Large intestine (tissue), 3 donors: ENCODE results near the gene DMAC2L. TPM values are rescaled to one million over a fixed set of nuclear protein-coding genes. Genes with fewer than 3 reads are reported as not detected.

Experiments used
- DNase-seq, 2 donors: peaks; one replicate each; pipeline versions ENCODE4 v3.0.0 to v3.0.0-alpha.2; 2013
- H3K27ac ChIP-seq: one replicate; pipeline ENCODE4 v1.5.1; 2013; ENCODE audit warnings: low read length
- H3K27me3 ChIP-seq: 2 replicates; pipeline ENCODE4 v1.6.1; 2013; ENCODE audit warnings: low read length; ENCODE audit not compliant: control insufficient read depth, insufficient read depth
- H3K36me3 ChIP-seq: 2 replicates; pipeline ENCODE4 v1.6.1; 2013; ENCODE audit warnings: low read length; ENCODE audit not compliant: control insufficient read depth, insufficient read depth
- H3K4me1 ChIP-seq: one replicate; pipeline ENCODE4 v1.6.1; 2013; ENCODE audit warnings: low read length; ENCODE audit not compliant: control insufficient read depth, insufficient read depth
- H3K4me3 ChIP-seq: one replicate; pipeline ENCODE4 v1.5.1; 2013; ENCODE audit warnings: low read length
- H3K9me3 ChIP-seq: one replicate; pipeline ENCODE4 v1.6.1; 2013; ENCODE audit warnings: mild to moderate bottlenecking, low read depth, low read length, moderate library complexity; ENCODE audit not compliant: control insufficient read depth
- WGBS: methylation state at CpG from one replicate; pipeline ENCODE4 v1.1.5; 2013; ENCODE audit warnings: low lambda C conversion rate; ENCODE audit not compliant: insufficient coverage; 5-methylcytosine and 5-hydroxymethylcytosine counted together
- polyA plus RNA-seq: library from polyadenylated mRNA; unstranded; fragments of 120-200 nt; gene quantifications from one replicate; pipeline ENCODE4 v1.2.1, GENCODE V29; 2013

Gene DMAC2L
- polyA plus RNA-seq, 1 donor, result 17.7 TPM

DNA sequence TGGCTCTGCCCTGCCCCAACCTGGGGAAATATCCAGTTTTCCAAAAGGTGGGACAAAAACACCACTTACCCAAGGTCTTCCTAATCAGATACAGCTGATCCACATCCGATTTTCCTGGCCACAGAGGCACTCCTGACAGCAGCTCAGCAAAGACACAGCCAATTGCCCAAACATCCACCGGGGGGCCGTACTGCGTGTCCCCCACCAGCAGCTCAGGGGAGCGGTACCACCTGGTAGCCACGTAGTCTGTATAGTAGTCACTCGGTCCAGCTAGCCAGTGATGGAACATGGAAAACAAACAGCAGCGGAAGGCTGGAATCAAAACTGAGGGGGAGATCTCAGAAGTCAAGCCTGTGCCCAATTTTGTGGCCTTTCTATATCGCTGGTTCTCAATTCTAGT, 28.8 kb downstream of the DMAC2L start:
- H3K27ac ChIP-seq, result no peak overlapping the region

DNA sequence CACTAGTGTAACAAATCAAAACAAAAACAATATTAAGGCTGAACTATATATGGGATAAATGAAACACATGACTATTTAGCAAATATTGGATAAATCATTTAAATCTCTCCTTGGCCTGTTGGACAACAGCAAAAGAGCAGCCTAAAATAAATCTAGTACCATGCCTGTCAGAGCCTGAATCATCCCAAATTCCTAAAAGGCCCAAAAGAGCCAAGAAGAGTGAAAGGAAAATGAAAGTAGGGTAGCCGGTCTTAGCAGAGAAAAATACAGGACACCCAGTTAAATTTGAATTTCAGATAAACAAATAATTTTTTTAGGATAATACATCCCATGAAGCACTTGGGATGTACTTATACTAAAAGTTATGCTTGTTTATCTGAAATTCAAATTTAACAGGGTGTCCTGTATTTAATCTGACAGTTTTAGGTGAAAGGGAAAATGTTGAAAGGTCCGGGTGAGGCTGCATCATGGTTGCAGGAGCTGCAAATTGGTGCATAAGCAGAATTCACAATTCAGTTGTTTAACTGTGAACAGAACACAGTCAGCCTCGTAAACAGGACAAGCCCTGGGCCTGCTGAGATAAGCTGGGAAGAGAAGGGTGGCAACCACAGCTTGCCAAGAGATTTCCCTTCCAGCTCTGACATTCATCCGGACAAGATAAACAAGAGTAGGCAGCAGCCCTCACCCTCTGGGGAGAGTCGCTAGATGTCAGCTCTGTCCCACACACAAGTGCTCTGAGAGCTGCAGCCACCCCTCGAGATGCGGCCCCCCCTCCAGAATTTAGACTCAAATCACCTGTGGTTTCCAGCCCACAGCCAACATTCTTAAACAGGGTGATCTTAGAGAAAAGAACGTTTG, 30.3 kb downstream of the DMAC2L start:
- H3K4me3 ChIP-seq, result no peak overlapping the region
- no peaks in the 10 kb centered on the region for H3K36me3 ChIP-seq
- no peak overlapping the region for H3K27ac ChIP-seq
- H3K4me1 ChIP-seq, result peaks cover 20% of the 10 kb centered on the region
- no peaks in the 10 kb centered on the region for H3K27me3 ChIP-seq
- WGBS, result 20% methylated on average over 1 of the region's 8 CpGs
- DNase-seq, result peak; percentile 43 to 53
- H3K9me3 ChIP-seq, result no peaks in the 10 kb centered on the region

More for the DNA sequence above, 28.8 kb downstream of the DMAC2L start:
- Histone ChIP-seq H3K4me1 (peaks cover 25% of the 10 kb centered on the region), H3K9me3 (no peaks in the 10 kb centered on the region), H3K4me3 (no peak overlapping the region), H3K27me3 (no peaks in the 10 kb centered on the region), H3K36me3 (no peaks in the 10 kb centered on the region)
- 100% methylated on average over 2 of the region's 9 CpGs for WGBS
- DNase-seq, result no peak

- Histone ChIP-seq H3K4me1 (peaks cover 18% of the 10 kb centered on the region), H3K4me3 (no peak overlapping the region), H3K27ac (no peak overlapping the region), H3K9me3 (no peaks in the 10 kb centered on the region), H3K36me3 (no peaks in the 10 kb centered on the region), H3K27me3 (no peaks in the 10 kb centered on the region)
- DNase-seq, result no peak
- 100% methylated on average over 1 of the region's 1 CpG for WGBS
Measured at GRCh38 chr14:50343434-50343833, 31.3 kb downstream of the DMAC2L start.

DNA sequence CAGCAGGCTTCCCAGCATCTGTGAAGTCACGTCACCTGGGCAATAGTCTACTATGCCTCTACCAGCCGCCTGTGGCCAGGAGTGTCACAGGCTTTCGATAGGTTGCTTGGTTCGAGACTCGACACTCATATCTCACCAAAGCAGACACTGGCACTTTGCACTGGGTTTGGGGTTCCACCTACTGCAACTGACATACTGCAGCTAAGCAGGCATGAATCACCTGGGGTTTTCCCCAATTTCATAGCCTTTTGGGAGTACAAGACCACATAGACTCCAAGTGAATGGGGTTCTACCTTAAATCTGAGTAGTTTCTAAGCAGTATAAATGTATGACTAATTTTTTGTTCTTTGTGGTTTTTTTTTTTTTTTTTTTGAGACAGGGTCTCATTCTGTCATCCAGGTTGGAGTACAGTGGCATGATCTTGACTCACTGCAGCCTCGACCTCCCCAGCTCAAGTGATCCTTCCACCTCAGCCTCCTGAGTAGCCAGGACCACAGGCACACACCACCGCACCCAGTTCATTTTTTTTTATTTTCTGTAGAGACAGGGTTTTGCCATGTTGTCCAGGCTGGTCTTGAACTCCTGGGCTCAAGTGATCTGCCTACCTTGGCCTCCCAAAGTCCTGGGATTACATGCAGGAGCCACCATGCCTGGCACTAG, 32.1 kb downstream of the DMAC2L start:
- DNase-seq, result no peak
- WGBS, result no CpG with 5 or more reads among the region's 7 CpGs
- peaks cover 11% of the 10 kb centered on the region for H3K4me1 ChIP-seq
- H3K27ac ChIP-seq, result no peak overlapping the region
- no peaks in the 10 kb centered on the region for H3K27me3 ChIP-seq
- no peaks in the 10 kb centered on the region for H3K36me3 ChIP-seq
- no peak overlapping the region for H3K4me3 ChIP-seq
- no peaks in the 10 kb centered on the region for H3K9me3 ChIP-seq

- no peaks in the 10 kb centered on the region for H3K27me3 ChIP-seq
- no CpG with 5 or more reads among the region's 4 CpGs for WGBS
- no peak for DNase-seq
- H3K9me3 ChIP-seq, result no peaks in the 10 kb centered on the region
- H3K4me3 ChIP-seq, result no peak overlapping the region
- H3K27ac ChIP-seq, result no peak overlapping the region
- no peaks in the 10 kb centered on the region for H3K36me3 ChIP-seq
- peaks cover 4% of the 10 kb centered on the region for H3K4me1 ChIP-seq
Measured at GRCh38 chr14:50344876-50345563, 32.9 kb downstream of the DMAC2L start.

DNA sequence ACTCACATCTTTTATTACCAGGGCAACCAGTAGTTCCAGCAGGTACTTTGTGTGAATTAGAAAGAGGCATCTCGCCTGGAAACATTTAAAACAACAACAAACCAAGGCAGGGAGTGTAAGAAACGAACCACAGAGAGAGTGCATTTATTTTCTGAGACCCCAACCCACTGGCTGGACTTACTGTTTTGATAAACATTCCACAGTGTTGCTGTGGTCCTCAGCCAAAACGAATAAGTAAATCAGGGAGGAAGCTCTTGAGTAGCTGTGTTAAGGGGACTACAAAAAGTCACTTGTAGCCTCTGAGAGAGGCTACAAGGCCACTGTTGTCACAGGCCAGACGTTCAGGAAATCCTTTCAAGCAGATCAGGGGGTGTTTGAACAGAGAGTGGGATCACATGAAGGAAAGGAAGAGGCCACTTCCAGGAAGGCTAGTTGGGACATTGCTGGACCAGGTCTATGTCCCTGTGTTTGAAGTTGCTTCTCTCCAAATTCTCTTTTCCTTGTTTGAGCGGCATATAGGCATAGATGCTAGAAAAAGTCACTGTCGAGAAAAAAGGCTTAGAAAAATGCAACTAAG, 33.8 kb downstream of the DMAC2L start:
- no CpG with 5 or more reads among the region's 6 CpGs for WGBS
- no peaks in the 10 kb centered on the region for H3K4me1 ChIP-seq
- no peaks in the 10 kb centered on the region for H3K36me3 ChIP-seq
- H3K4me3 ChIP-seq, result no peak overlapping the region
- H3K9me3 ChIP-seq, result no peaks in the 10 kb centered on the region
- no peaks in the 10 kb centered on the region for H3K27me3 ChIP-seq
- H3K27ac ChIP-seq, result no peak overlapping the region
- DNase-seq, result no peak

DNA sequence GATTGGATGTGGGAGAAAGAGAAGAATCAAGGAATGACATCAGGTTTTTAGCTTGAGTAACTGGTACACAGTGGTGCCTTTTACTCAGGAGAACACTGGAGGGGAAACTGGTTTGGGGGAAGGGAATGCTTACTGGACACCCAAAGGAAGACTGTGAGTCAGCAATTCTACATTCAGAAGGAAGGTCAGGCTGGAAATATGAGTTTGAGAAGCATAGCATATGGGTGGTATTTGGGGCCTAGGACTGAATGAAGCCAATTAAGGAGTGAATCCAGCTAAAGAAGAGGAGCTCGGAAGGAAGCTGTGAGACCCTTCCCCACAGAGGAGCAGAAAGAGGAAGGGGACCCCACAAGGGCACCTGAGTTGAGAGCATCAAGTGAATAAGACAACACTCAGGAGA, 35.4 kb downstream of the DMAC2L start:
- Histone ChIP-seq H3K27ac (no peak overlapping the region), H3K4me1 (no peaks in the 10 kb centered on the region), H3K36me3 (no peaks in the 10 kb centered on the region), H3K9me3 (no peaks in the 10 kb centered on the region), H3K27me3 (no peaks in the 10 kb centered on the region), H3K4me3 (no peak overlapping the region)
- no CpG with 5 or more reads among the region's 1 CpG for WGBS
- DNase-seq, result no peak

DNA sequence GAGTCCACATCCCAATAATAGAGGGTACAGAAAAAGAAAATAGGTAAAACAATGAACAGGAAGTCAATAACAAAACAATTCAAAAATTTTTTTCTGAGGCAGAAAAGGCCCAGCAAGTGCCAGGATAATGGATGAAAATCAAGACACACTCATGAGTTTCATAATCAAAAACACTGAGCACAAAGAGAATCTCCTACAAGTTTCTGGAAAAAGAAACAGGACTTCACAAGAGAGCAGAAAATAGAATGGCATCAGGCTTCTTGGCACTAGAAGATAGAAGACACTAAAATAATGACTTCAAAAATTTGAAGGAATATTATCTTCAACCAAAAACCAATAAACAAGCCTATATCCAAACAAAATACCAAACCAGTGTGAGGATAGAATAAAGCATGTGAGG, 36.8 kb downstream of the DMAC2L start:
- no peaks in the 10 kb centered on the region for H3K9me3 ChIP-seq
- DNase-seq, result no peak
- no peak overlapping the region for H3K27ac ChIP-seq
- no peaks in the 10 kb centered on the region for H3K36me3 ChIP-seq
- H3K27me3 ChIP-seq, result no peaks in the 10 kb centered on the region
- H3K4me3 ChIP-seq, result no peak overlapping the region
- no peaks in the 10 kb centered on the region for H3K4me1 ChIP-seq

DNA sequence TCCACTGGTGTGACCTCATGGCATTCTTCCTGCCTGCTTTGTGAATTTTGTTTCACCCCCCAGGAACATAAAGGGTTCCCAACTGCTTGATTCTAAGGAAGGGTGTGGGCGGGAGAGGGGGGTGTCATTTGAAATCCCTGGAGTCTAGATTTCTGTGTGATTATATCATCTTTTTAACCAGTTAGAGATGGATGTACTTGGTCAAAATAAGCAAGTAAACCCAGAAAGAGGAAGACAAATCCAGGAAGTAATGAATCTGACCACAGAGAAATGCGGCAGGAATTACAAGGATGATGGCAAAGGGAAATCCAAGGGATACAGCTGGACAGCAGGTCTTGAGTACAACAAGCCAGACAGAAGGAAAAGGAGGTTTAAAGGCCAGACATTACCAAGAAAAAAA, 38.9 kb downstream of the DMAC2L start:
- Histone ChIP-seq H3K36me3 (no peaks in the 10 kb centered on the region), H3K4me1 (no peaks in the 10 kb centered on the region), H3K9me3 (no peaks in the 10 kb centered on the region), H3K27me3 (no peaks in the 10 kb centered on the region), H3K4me3 (no peak overlapping the region), H3K27ac (no peak overlapping the region)
- 90% methylated on average over 1 of the region's 2 CpGs for WGBS
- no peak for DNase-seq

- Histone ChIP-seq H3K36me3 (no peaks in the 10 kb centered on the region), H3K4me3 (no peak overlapping the region), H3K4me1 (no peaks in the 10 kb centered on the region), H3K9me3 (no peaks in the 10 kb centered on the region), H3K27me3 (no peaks in the 10 kb centered on the region), H3K27ac (no peak overlapping the region)
- DNase-seq, result no peak
- WGBS, result 100% methylated on average over 1 of the region's 4 CpGs
Measured at GRCh38 chr14:50352584-50352983, 40.5 kb downstream of the DMAC2L start.
